Measurements from ENCODE around the gene RBM39.
"Not testable (repeated sequence)": the region's sequence is repeated elsewhere in the genome, so short reads cannot be mapped to it uniquely, and the experiment has no call there.

Gene RBM39

GRCh38 chr20:35704514-35705261 lies 37.4 kb downstream of the RBM39 start:
- DNase-seq, result no peak

GRCh38 chr20:35702824-35703695 lies 39.0 kb downstream of the RBM39 start:
- no peak for DNase-seq

- no peak for DNase-seq
These were observed 39.8 kb downstream of the RBM39 start for GRCh38 chr20:35702051-35702823.

- peak; percentile 40 for DNase-seq
These were observed 41.4 kb downstream of the RBM39 start for GRCh38 chr20:35700625-35701148.

- no peak for DNase-seq
These were observed 42.0 kb downstream of the RBM39 start for GRCh38 chr20:35699957-35700624.

DNA sequence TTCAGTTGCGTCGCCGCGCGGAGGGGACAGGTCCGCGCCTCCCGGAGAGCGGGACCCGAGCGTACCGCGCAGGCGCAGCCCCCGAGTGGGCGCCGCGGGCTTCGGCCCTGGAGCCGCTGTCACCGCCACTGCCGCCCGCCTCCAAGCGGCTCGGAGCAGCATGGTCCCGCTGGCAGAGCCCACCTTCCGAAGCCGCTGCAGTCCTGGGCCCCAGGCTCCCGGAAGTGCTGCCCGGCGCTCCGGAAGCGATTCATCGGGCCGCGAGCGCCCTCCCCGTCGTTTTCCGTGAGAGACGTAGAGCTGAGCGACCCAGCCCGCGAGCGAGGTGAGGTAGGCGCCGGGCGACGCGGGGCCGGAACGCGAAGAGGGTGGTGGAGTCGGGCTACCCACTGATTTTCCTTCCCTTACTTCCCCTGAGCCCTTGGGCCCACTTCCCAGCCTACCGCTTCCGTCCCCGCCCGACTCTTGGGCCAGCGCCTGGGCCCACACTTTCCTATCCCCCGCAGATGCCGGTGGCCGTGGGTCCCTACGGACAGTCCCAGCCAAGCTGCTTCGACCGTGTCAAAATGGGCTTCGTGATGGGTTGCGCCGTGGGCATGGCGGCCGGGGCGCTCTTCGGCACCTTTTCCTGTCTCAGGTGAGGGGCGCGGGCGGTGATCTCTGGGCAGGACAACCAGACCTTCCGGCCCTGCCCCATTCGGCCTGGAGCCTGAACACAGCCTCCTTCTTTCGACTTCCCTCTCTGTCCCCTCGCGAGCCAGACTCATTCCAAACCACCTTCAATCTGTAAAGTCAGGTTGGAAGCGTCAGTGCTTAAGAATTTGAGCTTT lies 42.7 kb downstream of the RBM39 start, which contains the start of the genes NFS1 and ROMO1:
Gene NFS1 (minus strand): TSS at position 226 of the 830 bp plus-strand sequence. CDS start 64 bp downstream, at position 162.
Gene ROMO1 (plus strand): TSS at position 279 of the 830 bp plus-strand sequence. CDS start 228 bp downstream, at position 507.
- peak; percentile 95 for DNase-seq

DNA sequence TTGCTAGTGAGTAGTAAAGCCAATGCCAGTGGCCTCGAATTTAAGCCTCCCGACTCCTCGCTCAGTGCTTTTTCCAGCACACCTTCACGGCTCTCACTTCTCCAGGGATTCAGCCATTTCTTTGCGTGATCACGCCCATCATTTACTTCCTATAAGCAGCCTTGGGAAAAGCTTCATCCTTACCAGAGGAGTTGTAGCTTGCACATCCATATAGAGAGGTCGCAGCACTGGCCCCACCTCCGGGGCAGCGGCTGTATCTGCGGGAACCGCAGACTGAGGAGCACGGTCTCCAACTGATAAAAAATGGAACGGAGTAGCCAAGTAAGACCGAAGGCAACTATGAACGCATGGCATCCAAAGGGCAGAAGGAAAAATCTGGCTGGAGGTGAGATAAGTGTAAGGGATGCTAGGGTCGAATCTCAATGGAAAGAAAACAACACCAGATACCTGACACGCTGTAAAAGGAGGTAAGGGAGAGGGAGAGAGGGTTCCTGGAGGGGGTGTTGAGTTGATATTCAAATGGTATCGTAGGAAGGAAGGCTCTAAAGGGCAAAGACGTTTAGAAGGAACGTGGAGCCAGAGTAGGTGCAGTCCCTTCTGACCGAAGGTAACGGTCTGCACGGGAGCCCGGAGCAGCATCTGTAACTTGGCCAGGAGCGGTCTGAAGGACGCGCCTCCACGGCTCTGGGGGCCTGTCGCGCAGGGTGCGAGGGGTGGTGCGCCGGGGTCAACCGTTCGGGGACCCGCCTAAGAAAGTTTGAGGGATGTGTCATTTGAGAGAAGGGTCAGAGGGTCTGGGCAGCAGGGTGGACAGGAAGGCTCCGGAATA lies 43.5 kb downstream of the RBM39 start:
- DNase-seq, result peak; percentile 54

GRCh38 chr20:35697696-35698297 lies 44.3 kb downstream of the RBM39 start:
- DNase-seq, result no peak

- DNase-seq, result no peak
These were observed 46.1 kb downstream of the RBM39 start for GRCh38 chr20:35695978-35696377.

DNA sequence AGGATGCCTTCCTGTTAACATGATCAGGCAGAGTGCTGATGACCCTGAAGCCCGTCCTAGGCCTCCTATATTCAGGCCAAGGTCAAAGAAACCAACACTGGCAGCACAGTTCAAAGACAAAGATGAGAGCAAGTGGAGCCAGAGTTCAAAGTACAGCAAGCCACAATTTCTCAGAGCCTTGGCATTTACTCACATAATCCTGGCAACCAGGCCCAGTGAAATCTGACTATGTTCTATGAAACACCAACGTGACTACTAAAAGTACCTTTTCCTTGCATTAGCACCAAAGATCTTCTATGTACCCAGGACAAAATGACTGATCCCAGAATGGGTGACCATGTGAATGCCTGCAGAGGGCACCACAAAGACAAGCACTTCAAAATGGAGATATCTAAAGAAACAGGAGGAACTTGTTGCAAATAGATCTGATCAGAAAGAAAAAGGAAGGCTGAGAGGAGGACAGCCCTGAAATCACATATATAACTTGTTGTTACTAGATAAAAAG lies 46.8 kb downstream of the RBM39 start:
- no peak for DNase-seq

DNA sequence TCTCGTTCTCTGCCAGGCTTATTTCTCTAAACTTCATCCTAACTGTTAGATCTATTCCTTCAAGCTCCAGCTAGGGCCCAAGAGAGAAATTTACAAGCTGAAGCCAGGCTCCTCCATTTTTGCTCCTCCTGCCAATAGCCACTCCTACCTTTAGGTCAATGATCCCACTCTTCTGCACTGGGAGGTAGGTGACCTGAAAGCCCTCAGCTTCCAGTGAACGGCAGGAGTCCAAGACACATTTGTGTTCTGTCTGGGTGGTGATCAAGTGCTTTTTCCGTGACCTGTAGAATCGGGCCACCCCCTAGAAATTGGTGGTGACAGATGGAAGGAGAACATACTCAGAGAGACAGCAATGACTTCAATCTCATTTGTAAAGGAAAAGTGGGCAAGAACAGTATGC lies 51.8 kb downstream of the RBM39 start:
- no peak for DNase-seq

- peak; percentile 31 for DNase-seq
These were observed 55.2 kb downstream of the RBM39 start for GRCh38 chr20:35686872-35687271.

- not testable (repeated sequence) for DNase-seq
These were observed 56.7 kb downstream of the RBM39 start for GRCh38 chr20:35685368-35685767.

- no peak for DNase-seq
These were observed 60.1 kb downstream of the RBM39 start for GRCh38 chr20:35681960-35682359.

- DNase-seq, result no peak
These were observed 61.4 kb downstream of the RBM39 start for GRCh38 chr20:35680452-35681183.

DNA sequence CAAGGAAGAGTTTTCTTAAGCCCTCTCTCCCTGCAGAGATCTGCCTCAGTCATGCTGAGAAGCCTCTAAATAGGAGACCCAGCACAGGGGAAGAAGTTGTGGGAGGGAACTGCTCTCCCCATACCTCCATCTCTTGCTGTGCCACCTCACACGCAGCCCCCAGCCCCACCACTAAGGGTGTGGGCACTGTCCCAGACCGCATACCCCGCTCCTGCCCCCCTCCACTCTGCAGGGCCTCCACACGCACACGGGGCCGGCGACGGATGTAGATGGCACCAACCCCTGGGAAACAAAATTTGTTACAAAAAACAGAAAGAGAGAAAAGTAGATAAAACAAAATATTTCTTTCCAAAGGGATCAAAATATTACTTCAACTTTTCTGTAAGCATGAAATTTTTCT lies 67.1 kb downstream of the RBM39 start:
- DNase-seq, result no peak

- DNase-seq, result no peak
These were observed 68.2 kb downstream of the RBM39 start for GRCh38 chr20:35673884-35674283.

- DNase-seq, result no peak
These were observed 72.4 kb downstream of the RBM39 start for GRCh38 chr20:35669681-35670080.

- no peak for DNase-seq
These were observed 72.8 kb downstream of the RBM39 start for GRCh38 chr20:35669221-35669620.

Data from NCI-H82 (cell line).